ENCODE measurements around the gene CEP20. TPM values are rescaled to one million over a fixed set of nuclear protein-coding genes. Genes with fewer than 3 reads are reported as not detected.

The CEP20 gene
- total and polyA plus RNA-seq, 8 donors, result 22.7 to 44.6 (median 37.4) TPM

DNA sequence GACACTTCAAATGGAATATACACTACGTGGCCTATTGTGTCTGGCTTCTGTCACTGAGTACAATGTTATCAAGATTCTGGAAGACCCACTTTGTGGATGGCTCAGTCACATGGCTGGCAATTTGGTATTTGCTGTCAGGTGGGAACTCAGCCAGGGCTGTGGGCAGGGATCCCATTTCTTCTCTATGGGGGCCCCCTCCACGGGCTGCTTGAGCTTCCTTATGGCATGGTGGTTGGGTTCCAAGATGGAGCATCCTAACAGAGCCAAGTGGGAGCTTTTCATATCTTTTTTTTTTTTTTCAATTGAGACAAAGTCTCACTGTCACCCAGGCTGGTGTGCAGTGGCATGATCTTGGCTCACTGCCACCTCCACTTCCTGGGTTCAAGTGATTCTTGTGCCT lies 18.0 kb upstream of the CEP20 start:
- no peak for ATAC-seq
- Histone ChIP-seq H3K27ac (no peak overlapping the region), H3K4me3 (no peak overlapping the region), H3K9me3 (peaks cover 0 to 7% of the 10 kb centered on the region in 2 donors), H3K4me1 (no peaks in the 10 kb centered on the region), H3K27me3 (no peaks in the 10 kb centered on the region), H3K36me3 (no peaks in the 10 kb centered on the region)
- intact Hi-C loops (cut with DNase I), result no loop called here
- DNase-seq, result peak in 2 of 4 donors; percentile 7 to 10
- TF ChIP-seq, protein P1, sequence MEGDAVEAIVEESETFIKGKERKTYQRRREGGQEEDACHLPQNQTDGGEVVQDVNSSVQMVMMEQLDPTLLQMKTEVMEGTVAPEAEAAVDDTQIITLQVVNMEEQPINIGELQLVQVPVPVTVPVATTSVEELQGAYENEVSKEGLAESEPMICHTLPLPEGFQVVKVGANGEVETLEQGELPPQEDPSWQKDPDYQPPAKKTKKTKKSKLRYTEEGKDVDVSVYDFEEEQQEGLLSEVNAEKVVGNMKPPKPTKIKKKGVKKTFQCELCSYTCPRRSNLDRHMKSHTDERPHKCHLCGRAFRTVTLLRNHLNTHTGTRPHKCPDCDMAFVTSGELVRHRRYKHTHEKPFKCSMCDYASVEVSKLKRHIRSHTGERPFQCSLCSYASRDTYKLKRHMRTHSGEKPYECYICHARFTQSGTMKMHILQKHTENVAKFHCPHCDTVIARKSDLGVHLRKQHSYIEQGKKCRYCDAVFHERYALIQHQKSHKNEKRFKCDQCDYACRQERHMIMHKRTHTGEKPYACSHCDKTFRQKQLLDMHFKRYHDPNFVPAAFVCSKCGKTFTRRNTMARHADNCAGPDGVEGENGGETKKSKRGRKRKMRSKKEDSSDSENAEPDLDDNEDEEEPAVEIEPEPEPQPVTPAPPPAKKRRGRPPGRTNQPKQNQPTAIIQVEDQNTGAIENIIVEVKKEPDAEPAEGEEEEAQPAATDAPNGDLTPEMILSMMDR (IDR thresholded peaks at IDR 0.05), result no peak

DNA sequence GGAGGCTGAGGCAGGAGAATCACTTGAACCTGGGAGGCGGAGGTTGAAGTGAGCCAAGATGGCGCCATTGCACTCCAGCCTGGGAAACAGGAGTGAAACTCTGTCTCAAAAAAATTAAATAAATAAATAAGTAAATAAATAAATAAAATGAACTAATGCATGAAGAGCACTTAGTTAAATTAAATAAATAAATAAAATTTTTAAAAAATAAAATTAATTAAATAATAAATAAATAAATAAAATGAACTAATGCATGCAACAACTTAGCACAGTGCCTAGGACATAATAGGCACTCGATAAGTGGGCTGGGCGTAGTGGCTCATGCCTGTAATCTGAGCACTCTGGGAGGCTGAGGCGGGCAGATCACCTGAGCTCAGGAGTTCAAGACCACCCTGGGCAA lies 15.6 kb upstream of the CEP20 start:
- no peak overlapping the region for H3K4me3 ChIP-seq
- no peak overlapping the region for H3K27ac ChIP-seq
- H3K27me3 ChIP-seq, result no peaks in the 10 kb centered on the region
- H3K4me1 ChIP-seq, result peaks cover 6 to 10% of the 10 kb centered on the region in 2 donors
- no peak for ATAC-seq
- DNase-seq, result no peak
- intact Hi-C loops (cut with DNase I), result no loop called here
- no peaks in the 10 kb centered on the region for H3K36me3 ChIP-seq
- TF ChIP-seq, protein P1 (IDR thresholded peaks at IDR 0.05), result no peak
- H3K9me3 ChIP-seq, result peaks cover 0 to 7% of the 10 kb centered on the region in 2 donors

DNA sequence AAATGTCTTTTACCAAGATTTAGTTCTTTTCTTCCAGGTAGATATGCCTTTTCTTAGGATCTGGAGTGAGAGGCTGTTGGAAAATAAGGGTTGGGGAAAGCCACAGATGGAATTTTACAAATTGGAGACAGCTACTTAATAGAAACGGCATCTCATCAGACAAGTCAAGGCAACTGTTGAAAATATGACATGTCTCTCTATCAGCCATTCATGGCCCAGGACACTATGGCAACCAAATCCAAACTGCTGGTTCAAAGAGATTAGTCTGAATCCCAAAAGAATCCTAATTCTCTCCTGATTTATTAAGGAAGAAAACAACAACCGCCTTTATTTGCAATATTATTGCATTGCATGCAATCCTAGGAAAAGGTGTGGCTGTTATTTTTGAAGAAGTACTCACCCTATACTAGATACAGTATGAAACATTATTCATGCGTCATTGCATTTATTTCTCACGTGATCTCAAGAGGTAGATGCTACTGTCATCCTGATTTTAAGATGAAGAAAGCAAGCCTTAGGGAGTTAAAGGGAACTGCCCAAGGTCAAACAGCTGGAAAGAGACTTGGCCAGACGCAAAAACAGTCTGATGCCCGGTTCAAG lies 12.6 kb upstream of the CEP20 start:
- no peak for ATAC-seq
- H3K36me3 ChIP-seq, result no peaks in the 10 kb centered on the region
- no peaks in the 10 kb centered on the region for H3K9me3 ChIP-seq
- no peak for DNase-seq
- no peaks in the 10 kb centered on the region for H3K27me3 ChIP-seq
- H3K4me1 ChIP-seq, result peaks cover 6 to 14% of the 10 kb centered on the region in 2 donors
- intact Hi-C loops (cut with DNase I), result no loop called here
- TF ChIP-seq, protein P1 (IDR thresholded peaks at IDR 0.05), result no peak
- H3K27ac ChIP-seq, result no peak overlapping the region
- H3K4me3 ChIP-seq, result no peak overlapping the region

DNA sequence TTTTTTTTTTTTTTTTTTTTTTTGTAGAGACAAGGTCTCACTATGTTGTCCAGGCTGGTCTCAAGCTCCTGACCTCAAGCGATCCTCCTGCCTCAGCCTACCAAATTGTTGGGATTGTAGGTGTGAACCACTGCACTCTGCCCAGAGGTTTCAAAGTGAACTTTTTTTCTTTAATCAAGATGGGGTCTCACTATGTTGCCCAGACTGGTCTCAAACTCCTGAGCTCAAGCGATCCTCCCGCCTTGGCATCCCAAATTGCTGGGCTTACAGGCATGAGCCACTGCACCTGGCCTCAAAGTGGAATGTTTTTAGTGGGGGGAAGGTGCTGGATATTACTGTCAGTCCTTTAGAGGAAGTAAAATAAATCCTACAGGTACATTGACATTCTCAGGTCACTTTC lies 12.0 kb upstream of the CEP20 start:
- Histone ChIP-seq H3K27ac (no peak overlapping the region), H3K9me3 (no peaks in the 10 kb centered on the region), H3K4me1 (peaks cover 6 to 14% of the 10 kb centered on the region in 2 donors), H3K4me3 (no peak overlapping the region), H3K36me3 (no peaks in the 10 kb centered on the region), H3K27me3 (no peaks in the 10 kb centered on the region)
- ATAC-seq, result no peak
- no peak for DNase-seq
- intact Hi-C loops (cut with DNase I), result no loop called here
- TF ChIP-seq, protein P1 (IDR thresholded peaks at IDR 0.05), result no peak

DNA sequence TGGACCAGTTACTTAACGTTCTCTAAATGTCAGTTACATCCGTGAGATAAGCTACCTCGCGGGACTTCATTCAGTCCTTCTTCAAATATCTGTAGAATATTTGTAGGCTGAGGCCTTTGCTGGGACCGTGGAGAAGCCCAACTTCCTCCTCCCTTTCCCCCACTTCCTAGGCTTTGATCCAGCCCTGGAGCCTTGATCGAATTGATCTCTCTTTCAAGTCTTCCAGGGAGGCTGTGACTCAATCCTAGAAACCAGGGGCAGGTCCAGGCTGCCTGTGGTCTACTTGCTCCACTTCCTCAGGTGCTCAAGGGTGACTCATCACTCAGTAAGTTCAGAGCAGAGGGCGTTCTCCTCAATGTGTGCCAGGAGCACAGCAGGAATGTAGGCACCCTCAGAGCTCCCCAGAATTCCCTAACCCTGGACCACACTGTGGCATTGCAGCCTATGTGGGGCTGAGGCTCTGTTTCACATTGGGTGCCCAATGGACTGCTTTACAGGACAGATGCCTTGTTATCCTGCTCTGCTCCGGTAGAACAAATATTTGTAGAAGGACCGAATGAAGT lies 11.2 kb upstream of the CEP20 start:
- Histone ChIP-seq H3K4me3 (no peak overlapping the region), H3K9me3 (no peaks in the 10 kb centered on the region), H3K27me3 (no peaks in the 10 kb centered on the region), H3K27ac (peak overlapping the region; percentile 39 to 41), H3K4me1 (peaks cover 6 to 14% of the 10 kb centered on the region in 2 donors), H3K36me3 (no peaks in the 10 kb centered on the region)
- ATAC-seq, result peak; percentile 94
- intact Hi-C loops (cut with DNase I), result no loop called here
- peak in 1 of 4 donors; percentile 64 for DNase-seq
- TF ChIP-seq, protein P1 (IDR thresholded peaks at IDR 0.05), result no peak

All from left lung (tissue), 10 donors.